ENCODE results near the gene MESP2.

The MESP2 gene, protein sequence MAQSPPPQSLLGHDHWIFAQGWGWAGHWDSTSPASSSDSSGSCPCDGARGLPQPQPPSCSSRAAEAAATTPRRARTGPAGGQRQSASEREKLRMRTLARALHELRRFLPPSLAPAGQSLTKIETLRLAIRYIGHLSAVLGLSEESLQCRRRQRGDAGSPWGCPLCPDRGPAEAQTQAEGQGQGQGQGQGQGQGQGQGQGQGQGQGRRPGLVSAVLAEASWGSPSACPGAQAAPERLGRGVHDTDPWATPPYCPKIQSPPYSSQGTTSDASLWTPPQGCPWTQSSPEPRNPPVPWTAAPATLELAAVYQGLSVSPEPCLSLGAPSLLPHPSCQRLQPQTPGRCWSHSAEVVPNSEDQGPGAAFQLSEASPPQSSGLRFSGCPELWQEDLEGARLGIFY
- total RNA-seq = 0 reads per million in 2 donors

DNA sequence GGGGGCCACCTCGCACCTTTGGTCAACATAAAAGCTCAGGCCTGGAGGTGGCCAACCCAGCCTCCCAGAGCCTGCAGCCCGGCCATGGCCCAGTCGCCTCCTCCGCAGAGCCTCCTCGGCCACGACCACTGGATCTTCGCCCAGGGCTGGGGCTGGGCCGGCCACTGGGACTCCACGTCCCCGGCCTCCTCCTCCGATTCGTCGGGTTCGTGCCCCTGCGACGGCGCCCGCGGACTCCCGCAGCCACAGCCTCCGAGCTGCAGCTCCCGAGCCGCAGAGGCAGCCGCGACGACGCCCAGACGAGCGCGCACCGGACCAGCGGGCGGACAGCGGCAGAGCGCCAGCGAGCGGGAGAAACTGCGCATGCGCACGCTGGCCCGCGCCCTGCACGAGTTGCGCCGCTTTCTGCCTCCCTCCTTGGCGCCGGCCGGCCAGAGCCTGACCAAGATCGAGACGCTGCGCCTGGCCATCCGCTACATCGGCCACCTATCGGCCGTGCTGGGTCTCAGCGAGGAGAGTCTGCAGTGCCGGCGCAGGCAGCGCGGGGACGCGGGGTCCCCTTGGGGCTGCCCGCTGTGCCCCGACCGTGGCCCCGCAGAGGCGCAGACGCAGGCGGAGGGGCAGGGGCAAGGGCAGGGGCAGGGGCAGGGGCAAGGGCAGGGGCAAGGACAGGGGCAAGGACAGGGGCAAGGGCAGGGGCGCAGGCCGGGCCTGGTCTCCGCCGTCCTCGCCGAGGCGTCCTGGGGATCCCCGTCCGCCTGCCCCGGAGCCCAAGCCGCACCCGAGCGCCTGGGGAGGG lies at the start of gene MESP2:
Gene MESP2, plus strand, starts transcription at position 59 of the 799 bp plus-strand sequence. Its CDS starts 26 bp downstream, at position 85.
- peak; percentile 20 for DNase-seq

DNA sequence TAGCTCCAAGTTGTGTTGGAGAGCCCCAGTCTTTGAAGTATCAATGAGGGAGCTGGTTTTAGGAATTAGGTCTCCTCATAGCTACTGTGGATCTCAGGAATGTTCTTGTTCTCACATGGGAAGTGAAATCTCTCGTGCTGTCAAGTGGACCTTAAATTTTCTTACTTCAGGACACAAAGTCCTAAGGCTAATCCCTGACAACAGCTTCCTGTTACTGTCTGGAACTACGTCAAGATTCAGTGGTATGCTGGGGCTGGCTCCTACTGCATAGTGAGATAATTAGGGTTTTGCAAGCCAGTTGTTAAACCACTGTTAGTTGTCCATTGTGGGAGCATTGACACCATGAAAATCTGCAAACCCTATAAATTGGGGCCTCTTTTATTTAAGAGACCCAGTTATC lies 47.9 kb upstream of the MESP2 start:
- no peak for DNase-seq

DNA sequence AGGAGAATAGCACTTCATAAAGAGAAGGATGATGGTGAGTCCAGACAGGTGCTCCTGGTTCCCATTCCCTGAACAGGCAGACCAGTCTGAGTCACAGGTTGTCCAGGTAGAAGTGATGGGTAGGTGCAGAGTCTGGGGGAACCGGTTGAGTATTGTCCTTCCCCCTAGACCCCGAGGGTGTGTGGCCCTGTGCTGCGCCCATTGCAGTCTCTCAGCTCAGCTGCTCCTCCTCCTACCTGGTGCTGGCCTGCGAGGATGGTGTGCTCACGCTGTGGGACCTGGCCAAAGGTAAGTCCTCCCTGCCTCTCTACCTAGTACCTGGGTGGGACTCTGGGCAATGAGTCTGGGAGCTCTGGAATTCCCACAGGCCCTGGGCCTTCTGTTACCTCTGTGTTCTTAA lies 44.9 kb upstream of the MESP2 start:
- DNase-seq = no peak

DNA sequence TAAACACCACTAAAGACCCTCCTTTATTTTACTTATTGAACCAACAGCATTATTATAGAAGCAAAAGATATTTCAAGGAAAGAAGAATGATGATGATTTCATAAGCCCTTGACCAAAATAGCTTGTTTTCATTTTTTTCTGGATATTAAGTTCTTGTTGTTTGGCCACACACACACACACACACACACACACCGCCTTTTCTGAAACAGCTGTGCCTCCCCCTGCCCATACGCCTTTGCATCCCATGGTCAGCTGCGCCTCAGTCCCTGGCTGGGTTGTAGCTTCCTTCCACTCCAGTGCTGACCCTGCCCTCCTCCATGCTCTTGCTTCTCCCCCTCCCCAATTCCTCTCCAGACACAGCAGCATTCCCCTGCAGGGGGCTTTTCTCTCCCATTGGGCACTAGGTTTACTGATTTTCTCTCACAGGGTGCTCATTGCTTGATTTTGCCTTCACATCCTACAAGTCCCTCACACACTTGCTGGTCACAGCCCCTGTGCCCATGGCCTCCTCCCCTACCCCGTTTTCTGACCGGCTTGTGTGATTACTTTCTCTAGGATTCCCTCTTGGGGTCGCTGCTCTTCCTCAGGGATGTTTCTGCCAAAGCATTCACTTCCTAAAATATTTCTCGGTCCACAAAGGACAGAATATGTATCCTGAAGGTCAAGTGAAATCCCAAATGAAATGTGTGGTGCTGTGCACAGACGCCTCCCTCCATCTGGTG lies 43.5 kb upstream of the MESP2 start:
- DNase-seq = no peak

DNA sequence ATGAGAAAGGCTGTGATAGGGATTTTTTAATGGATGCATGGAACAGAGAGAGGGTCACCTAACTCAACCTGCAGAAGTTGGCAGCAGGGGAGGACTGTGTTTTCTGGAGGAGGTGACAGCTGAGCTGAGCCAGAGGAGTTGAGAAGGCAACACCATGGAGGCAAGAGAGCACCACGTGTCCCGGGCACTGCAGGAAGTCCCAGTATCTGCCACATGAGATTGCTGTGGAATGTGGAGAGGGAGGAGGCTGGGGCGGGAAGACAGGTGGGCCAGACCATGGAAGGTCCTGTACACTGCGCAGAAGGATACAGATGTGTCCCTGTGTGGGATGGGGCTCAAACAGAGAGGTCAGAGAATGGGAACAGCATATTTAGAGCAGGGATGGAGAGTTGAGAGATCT lies 40.4 kb upstream of the MESP2 start:
- DNase-seq = no peak

DNA sequence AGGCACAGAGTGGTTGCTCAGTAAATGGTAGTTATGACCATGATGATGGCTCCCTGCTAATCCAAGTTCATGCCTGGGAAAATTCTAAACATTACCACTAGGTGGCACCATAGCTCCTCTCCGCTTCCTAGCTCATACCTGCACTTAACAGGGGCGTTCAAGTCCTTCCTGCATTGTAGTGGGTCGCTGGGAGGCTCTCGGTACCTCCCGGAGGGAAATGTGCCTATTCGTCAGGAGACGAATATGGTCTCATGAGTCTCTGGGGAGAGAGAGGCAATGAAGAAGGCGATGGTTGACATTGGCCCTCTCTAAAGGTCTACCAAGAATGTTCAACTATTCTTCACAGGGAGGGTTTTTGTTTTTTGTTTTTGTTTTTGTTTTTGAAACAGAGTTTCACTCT lies 36.0 kb upstream of the MESP2 start:
- peak; percentile 29 for DNase-seq

DNA sequence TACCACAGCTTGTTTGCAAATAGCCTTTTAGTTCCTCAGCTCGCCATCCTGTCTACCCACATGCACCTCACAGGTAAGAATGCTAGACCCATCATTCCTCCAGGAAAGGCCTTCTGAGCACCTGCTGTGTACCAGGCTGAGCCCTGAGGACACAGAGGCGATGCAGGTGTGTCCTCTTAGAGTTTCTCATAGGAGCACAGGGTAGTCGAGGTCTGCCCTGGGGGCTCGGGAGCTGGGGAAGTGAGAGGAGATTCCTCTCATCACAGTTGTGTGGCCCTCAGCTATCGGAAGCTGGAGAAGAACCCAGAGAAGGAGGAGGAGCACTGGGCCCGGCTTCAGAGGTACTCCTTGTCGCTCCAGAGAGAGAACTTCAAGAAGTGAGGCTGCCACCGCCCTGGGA lies 33.1 kb upstream of the MESP2 start:
- DNase-seq = no peak

DNA sequence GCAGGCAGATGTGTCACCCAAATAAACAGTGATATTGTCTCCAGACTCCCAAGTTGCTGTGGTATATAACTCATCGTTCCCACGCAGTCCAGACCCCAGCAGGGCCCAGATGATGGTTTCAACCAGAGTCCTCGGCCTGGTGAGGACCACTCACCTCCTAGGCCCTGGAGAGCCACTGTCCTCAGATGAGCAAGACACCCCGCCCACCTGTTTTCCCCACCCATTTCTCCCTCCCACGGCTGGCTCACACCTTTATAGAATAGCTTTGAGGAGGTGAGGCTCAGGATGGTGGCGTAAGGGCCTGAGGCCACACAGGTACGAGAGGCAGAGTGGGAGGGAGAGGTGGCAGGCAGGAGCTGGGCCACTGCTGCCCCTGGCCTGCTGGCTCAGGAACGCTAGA lies 32.5 kb upstream of the MESP2 start:
- no peak for DNase-seq

DNA sequence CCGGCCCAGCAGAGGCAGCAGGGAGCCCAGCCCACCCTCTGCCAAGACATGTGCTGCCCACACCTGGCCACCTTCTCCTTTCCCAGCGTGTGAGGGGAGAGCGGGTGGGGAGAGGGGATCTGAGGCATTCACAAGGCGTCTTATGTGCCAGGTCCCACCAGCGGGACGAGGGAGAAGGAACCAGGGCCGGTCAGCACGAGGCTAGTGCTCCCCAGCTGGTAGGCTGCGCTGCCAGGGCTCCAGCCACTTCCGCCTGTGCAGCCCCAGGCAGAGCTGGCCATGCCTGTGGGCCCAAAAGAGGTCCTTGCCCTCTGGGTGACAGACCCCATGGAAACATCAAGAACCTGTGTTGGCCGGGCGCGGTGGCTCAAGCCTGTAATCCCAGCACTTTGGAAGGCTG lies 31.0 kb upstream of the MESP2 start:
- no peak for DNase-seq

DNA sequence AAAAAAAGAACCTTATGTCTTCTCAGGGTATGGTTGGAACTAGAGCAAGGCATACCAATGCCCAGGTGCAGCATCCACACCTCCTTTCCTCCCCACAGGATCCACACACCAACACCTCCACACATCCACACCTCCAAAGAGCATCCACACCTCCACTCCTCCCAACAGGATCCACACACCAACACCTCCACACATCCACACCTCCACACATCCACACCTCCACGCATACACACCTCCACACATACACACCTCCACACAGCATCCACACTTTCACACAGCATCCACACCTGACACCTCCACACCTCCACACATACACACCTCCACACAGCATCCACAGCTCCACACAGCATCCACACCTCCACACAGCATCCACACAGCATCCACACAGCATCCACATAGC lies 30.4 kb upstream of the MESP2 start:
- DNase-seq = no peak

DNA sequence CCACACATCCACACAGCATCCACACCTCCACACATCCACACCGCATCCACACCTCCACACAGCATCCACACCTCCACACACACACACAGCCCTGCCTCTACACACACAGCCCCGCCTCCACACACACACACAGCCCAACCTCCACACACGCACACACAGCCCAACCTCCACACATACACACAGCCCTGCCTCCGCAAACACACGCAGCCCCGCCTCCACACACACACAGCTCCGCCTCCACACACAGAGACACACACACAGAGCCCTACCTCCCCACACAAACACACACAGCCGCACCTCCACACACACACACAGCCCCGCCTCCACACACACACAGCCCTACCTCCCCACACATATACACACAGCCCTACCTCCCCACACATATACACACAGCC lies 29.7 kb upstream of the MESP2 start:
- no peak for DNase-seq

DNA sequence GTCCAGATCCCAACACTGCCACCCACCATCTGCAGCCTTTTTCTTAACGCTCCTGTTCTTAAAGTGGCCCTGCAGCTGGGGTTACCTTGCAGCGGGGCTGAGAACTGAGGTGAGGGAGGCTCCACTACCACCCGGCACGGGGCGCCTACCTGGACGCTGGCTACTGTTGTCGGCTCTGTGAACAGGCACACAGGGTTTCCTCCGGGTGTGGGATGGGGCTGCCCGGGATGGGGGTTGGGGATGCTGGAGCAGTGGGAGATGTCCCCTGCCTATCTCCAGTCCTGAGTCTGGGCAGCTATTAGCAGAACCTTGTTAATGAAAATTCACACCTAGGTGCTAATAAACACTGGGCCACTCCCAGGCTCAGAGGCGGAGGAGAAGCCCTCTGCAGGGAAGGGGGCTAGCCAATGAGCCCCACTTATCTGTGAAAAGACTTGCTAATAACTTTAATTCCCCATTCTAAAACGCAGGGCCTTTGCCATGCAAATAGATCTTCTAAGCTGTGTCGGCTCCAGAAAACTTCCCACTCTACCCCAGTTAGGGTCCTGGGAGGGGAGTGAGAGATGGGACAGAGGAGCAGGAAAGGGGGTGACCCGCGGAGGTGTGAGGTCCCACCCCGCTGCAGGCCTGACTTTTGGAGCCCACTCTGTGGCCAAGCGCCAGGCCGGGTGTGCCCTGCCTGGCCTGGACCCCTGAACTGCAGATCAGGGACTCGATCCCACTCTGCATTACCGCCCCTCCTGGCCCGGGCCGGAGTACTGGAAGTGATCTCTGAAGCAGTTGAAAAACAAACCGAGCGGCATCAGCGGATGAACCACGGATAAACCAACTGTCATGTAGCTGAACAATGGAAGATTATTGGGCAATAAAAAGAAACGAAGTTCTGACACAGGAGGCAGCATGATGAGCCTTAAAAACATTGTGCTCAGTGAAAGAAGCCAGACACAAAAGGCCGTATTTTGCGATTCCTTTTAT lies 28.1 kb upstream of the MESP2 start:
- no peak for DNase-seq

DNA sequence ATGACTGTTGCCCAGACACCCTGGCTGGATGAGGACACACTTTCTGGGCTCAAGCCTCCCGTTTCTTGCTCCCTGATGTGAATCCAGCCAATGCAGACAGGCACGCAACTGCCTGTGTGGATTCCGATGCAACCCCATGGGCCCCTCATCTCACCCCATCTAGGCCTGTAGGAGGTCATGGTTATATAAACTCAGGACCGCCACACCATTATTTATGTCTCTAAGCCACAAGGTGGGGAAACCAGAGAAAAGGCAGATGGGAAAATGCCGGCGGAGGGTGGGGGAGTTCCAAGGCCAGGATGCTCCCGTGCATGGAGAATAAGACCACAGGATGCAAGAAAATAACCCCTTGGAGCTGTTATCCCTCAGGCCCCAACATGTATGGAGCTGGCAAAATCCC lies 27.1 kb upstream of the MESP2 start:
- no peak for DNase-seq

DNA sequence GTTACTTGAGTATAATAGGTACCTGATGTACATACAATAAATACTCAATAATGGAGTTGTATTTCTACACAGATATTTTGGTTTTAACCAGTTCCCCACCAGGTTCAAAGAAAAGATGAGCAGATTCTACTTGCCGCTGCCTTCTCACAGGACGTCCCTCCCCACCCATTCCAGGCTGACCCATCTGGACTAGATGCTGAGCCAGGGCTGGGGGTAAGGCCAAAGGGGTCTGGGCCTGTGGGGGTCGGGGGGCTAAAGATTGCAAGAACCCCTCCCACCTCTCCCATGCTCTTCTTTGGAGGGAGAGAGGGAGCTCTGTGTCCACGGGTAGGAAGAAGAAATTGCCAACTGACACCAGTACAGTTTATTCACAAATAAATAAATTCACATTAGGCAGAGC lies 26.6 kb upstream of the MESP2 start:
- no peak for DNase-seq

DNA sequence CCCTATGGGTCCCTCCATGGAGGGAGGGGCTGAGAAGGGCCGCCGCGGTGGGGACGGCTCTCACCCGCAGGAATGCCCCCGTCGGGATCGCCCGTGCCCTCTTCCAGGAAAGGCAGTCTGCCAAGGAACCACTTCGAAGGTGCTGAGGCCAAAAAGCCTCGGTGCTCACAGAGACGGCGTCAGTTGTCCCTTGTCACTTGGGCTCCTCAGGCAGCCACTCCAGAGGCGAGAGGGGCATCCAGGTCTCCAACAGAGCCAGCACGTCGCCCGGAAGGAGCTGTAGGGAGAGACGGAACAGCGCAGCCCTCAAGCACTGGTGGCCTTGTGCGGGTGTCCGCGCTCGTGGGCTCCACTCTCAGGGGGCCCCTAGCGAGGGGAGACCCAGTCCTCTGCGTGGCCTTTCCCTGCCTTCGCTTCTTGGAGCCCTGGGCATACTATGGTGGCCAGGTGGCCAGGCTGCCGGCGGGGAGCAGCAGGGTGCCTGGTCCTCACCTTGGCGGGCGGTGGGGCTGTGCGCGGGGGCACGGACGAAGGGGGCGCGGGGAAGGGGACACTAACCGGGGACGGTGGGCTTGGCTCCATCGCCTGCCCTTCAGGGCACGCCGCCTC lies 26.1 kb upstream of the MESP2 start:
- DNase-seq = no peak

DNA sequence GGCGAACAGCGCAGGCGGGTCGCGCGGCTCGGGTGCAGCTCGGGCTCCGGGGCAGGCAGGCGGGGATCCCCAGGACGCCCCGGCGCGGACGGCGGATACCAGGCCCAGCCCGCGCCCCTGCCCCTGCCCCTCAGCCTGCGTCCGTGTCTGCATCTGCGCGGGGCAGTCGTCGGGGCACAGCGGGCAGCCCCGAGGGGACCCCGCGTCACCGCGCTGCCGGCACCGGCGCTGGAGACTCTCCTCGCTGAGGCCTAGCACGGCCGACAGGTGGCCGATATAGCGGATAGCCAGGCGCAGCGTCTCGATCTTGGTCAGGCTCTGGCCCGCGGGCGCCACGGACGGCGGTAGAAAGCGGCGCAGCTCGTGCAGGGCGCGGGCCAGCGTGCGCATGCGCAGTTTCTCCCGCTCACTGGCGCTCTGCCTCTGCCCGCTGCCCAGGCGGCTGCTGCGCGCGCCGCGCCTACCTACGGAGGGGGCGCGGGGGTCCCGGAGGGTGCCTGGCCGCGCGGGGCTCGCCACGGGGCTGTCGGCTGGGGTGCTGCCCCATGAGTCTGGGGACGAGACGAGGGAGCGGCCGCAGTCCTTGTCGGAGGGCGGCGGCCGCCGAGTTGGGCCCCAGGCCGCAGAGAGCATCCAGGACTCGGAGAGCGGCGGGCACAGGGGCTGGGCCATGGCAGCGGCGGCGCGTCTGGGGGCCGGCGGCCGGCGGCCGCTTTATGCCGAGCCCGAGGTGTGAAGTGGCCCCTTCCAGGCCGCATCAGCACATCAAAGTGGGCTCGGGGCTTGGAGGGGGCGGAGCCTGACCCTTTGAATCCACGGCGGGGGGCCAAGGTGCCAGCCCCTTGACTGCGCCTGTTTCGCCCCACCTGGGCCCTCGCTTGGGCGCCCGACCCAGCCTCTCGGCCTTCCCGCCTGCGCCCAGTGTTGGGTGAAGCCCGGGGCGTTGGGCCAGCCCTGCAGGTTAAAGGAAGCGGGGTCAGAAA lies 25.3 kb upstream of the MESP2 start, which contains the start of gene MESP1:
Gene MESP1, minus strand, starts transcription at position 690 of the 983 bp plus-strand sequence. Its CDS starts 18 bp downstream, at position 672.
- DNase-seq = peak; percentile 74

DNA sequence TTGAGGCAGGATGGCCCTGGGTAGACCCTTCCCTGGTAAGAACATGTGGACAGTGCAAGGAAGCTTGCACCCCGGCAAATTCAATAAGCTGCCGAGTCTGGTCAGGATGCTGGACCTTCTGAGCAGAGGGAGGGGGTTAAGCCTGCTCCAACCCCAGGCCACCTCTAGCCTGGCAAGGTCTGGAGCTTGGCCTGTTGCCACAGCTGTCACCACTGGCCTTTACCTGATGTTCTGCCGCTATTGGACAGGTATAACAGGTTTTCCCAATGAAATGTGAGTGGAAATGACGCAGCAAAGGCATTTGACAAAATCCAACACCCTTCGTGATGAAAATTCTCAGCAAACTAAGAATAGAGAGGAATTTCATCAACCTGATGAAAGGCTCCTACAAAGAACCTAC lies 24.4 kb upstream of the MESP2 start:
- no peak for DNase-seq

DNA sequence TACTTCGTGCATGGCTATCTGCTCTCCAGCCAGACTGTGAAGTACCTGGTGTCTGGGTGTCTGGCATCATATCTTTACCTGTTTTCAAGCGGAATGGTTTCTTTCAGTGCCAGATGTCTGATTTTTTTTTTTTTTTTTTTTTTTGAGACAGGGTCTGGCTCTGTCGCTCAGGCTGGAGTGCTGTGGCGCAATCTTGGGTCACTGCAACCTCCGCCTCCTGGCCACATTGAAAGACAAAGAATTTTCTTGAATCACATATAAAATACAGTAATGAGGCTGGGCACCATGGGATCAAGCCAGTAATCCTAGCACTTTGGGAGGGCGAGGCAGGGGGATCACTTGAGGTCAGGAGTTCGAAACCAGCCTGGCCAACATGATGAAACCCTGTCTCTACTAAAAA lies 22.3 kb upstream of the MESP2 start:
- no peak for DNase-seq

DNA sequence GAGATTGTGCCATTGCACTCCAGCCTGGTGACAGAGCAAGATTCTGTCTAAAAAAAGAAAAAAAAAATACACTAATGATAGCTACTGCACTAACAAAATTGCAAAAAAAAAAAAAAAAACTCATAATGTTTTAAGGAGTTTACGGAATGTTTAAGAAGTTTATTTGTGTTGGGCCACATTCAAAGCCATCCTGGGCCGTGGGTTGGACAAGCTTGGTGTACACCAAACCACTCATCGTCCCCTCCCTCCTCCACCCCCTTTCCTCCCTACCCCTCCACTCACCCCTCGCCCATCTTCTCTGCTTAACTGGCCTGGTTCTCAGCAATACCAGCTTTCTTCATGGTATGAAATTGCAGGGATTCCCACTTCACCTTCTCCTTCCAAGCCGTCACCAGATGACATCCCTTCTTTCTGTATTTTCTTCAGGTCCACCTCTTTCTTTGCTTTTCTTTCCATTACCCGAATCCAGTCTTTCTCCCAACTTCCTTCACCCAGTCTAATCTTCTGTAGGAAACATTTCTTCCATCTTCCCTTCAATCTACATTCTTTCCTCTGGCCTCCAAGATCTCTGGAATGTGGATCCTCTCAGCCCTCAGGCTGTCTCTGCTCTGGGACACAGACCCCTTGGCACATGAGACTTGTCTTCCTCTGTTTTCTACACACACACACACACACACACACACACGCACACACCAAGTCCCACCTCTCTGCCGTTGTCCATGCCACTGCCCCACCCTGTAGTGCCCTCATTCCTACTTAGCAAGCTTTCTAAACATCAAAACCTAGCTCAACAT lies 21.6 kb upstream of the MESP2 start:
- no peak for DNase-seq

DNA sequence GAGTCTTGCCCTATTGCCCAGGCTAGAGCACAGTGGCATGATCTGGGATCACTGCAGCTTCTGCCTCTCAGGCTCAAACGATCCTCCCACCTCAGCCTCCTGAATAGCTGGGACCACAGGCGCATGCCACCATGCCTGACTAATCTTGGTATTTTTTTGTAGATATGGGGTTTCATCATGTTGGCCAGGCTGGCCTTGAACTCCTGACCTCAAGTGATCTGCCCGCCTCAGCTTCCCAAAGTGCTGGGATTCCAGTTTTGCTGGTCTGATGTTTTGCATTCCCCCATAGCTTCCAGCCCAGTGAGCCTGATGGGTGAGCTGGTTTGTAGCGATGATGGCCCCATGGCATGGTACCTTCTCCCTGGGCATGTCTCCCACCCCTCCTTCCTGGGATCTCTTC lies 20.4 kb upstream of the MESP2 start:
- DNase-seq = no peak
